HG03457 (cell line): Measurements from ENCODE around the gene LRCH3.
"Not testable (repeated sequence)": the region's sequence is repeated elsewhere in the genome, so short reads cannot be mapped to it uniquely, and the experiment has no call there.

Experiments
- ATAC-seq: cut with Tn5 transposase; IDR thresholded peaks from one replicate; pipeline ENCODE4 v1.9.1; 2021; ENCODE audit warnings: moderate number of reproducible peaks; ENCODE audit not compliant: unreplicated experiment

The LRCH3 gene

GRCh38 chr3:197913641-197914380, 122.8 kb downstream of the LRCH3 start:
- ATAC-seq = no peak

GRCh38 chr3:197921429-197922275, 130.6 kb downstream of the LRCH3 start:
- ATAC-seq = not testable (repeated sequence)

GRCh38 chr3:197926418-197926817, 135.4 kb downstream of the LRCH3 start:
- ATAC-seq = no peak

- ATAC-seq = not testable (repeated sequence)
Measured at GRCh38 chr3:197927578-197927977, 136.5 kb downstream of the LRCH3 start.

- ATAC-seq = no peak
Measured at GRCh38 chr3:197936819-197937384, 145.8 kb downstream of the LRCH3 start.
